HG03378 (cell line): ENCODE results near the gene ETS1.

ENCODE experiments used
- ATAC-seq: cut with Tn5 transposase; IDR thresholded peaks from one replicate; pipeline ENCODE4 v1.9.1; 2021; ENCODE audit warnings: mild to moderate bottlenecking, moderate library complexity; ENCODE audit not compliant: unreplicated experiment

The ETS1 gene

DNA sequence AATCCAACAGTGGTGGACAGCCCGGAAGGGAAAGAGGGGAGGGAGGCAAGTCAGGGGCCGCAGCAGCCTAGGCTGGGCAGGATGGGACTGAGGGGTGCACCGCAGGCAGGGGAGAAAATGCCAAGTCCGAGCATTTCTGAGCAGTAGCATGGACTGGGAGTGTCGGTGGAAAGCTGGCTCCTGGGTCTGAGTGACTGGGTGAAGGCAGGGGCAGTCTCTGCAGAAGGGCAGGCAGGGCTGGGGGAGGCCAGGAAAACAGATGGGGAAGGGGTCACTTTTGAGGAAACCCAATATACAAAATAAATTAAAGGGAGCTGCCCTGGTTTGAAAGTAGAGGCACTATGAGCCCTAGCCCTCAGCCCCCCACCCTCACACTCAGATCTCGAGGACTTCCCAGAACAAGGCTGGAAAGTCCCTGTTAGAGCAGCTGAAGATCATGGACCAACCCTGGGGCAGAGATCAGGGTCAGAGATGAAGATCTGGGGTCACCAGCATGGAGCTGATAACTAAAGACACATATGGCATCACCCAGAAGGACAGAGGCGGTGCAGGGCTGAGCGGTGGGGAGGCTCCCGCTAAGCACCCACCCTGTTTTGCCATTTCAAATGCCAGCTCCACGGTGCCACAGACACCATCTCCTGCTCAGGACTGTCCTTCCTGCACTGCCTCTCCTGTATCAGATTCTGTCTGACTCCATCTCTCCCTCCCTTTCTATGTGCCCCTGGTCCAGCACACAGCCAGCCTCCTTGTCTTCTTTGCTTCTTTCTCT, 32.4 kb upstream of the ETS1 start:
- ATAC-seq = no peak

DNA sequence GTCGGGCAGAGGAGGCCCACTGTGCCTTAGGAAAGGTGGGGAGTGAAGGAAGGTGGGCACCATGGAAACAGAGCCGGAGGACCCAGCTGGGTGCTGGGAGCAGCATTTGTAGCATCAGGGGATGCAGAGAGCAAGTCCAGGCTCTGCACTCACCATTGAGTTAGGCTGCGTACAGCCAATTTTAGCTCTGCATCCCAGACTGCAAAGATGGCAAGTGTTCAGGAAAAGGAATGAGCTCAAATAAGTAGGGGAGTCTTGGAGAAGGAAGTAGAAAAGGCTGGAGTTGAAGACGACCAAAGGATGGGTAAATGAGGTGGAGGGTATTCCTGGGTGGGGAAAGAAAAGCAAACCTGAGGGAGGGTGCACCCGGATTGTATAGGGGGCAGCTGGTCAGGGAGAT, 31.6 kb upstream of the ETS1 start:
- no peak for ATAC-seq

DNA sequence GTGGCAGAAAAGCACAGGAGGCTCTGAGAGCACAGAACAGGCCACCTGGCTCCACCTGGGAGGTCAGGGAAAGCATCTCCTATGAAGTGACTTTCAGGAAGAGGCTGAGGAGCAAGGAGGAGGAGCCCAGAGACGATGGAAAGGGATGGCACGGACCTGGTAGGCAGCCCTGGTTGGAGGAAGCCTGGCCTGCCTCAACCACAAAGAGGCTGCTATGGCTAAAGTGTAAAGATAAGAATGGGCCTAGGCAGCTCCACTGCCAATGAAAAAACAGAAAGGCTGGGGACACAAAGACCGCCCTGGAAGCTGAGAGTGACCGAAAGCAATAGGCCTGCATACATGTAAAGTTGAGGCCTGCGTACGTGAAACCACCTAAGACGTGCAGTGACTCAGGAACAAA, 31.2 kb upstream of the ETS1 start:
- no peak for ATAC-seq

- ATAC-seq = no peak
These were observed 28.8 kb upstream of the ETS1 start for GRCh38 chr11:128616161-128616560.

- ATAC-seq = no peak
These were observed 28.3 kb upstream of the ETS1 start for GRCh38 chr11:128615612-128616011.

GRCh38 chr11:128615076-128615475, 27.7 kb upstream of the ETS1 start:
- no peak for ATAC-seq

- no peak for ATAC-seq
These were observed 26.7 kb upstream of the ETS1 start for GRCh38 chr11:128614026-128614425.

GRCh38 chr11:128613300-128613995, 26.1 kb upstream of the ETS1 start:
- no peak for ATAC-seq

DNA sequence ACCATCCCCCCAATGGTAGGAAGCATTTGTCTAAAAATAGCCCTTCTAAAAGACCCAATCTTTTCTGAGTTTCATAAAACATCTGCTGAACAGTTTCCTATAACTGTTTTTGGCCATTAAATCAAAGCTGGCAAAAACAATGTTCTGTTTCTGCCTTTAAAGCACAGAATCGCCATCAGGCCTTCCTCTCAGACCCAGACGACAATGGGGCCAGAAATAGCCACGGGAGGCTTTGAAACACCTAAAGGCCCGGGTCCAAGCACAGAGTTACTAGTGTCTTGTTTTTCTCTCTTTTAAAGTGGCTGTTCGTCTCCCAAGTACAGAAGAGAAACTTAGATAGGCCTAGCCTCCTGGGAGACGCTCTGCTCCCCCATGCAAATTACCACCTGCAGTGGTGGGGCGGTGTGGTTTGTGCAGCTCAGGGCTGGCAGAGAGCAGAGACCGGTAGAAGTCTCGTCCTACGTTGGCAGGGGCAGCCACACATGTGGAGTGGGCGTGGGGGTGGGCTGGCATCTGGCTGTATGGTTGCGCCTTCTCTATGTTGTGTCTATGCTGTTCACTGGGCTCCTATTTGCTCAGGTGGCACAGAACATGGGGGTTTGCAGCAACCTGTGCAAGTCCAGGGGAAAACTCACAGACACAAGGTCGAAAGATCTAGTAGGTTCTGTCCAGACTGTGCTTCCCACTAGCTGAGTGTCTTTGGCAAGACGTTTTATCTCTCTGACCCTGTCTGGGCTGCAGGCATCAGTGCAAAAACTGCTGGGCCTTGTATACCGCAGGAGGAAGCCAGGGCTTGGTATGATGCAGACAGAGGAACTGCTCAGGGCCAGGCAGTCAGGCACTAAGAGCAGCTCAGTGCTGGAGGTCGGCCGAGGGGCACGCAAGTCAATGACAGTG, 23.6 kb upstream of the ETS1 start:
- peak; percentile 94 for ATAC-seq

DNA sequence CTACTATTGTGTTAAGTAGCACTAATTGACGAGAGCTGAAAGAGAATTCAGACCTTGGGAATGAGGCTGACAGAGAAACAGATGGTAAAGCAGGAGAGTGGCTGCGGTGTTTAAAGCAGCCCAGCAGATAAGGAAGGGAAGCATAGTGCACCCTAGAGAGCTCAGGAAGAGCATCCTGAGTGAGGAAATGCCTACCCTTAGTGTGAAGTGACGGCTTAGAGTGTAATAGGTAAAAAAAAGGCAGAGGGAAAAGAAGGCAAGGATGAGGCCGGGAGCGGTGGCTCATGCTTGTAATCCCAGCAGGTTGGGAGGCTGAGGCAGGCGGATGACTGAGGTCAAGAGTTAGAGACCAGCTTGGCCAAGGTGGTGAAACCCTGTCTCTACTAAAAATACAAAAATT, 22.4 kb upstream of the ETS1 start:
- ATAC-seq = no peak

DNA sequence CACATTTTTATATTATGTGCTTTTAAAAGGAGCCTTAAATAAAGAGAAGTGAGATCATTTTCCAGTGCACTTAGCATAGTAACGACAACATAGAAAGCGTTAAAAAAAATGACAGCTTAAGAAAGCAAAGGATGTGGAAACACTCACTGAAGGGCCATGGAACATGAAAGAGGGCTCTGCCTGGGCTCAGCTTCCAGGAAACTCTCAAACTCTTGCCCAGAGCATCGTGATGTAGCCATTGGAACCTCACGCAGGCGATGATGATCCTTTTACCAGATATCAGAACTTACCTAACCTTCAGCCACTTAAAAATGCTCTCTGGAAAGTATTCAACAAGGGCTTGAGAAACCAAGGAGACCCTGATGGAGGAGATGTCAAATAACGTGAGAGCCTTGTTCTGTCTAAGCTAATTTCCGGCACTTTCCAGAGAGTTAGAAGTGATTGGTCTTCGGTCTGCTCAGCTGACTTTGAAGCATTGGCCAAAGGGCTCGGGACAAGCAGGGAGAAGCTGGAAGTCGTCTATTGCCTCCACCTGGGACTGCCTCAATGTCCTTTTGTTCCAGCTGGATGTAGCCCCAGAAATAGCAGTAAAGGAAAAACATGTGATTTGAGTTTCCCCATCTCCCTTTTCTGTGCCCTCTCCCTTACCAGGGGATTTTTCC, 21.5 kb upstream of the ETS1 start:
- ATAC-seq = no peak

DNA sequence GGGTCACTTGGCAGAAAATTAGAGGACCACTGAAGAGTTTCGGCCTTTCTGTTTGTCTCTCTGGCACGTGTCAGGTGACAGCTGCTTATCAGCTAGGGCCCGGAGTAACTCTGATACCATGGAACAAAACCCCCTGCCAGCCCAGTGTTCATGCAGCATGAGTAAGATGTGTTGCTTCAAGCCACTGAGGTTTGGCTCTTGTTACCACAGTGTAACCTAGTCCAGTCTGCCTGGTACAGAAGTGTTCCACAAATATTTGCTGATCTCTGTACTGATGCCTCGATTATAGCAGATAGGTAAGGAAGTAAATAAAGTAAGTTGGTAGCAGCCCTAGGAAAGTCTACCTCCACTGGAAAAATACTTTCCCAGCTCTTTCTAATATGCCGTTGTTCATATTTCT, 20.5 kb upstream of the ETS1 start:
- ATAC-seq = no peak

DNA sequence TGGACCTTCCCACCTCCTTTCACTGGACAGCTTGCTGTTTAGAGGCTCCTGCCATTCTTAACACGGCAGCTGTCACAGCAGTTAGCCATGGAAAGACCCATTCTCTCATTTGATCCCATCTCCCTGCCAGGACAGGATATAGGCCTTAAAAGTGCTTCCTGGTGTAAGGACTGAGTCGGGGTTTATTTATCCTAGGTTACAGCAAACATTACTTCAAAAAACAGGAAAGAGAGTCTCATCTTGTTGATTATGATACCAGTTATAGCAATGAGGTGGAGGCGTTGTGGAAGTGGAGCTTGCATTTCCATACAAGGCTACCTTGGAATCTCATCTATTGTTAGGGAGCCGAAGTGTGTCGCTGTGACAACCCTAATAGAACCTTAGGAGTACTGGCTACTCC, 17.4 kb upstream of the ETS1 start:
- no peak for ATAC-seq

GRCh38 chr11:128603752-128604414, 16.5 kb upstream of the ETS1 start:
- peak; percentile 61 for ATAC-seq

- no peak for ATAC-seq
These were observed 15.8 kb upstream of the ETS1 start for GRCh38 chr11:128603003-128603696.

GRCh38 chr11:128599729-128600128, 12.4 kb upstream of the ETS1 start:
- ATAC-seq = no peak

- ATAC-seq = no peak
These were observed 11.3 kb upstream of the ETS1 start for GRCh38 chr11:128598506-128599150.

DNA sequence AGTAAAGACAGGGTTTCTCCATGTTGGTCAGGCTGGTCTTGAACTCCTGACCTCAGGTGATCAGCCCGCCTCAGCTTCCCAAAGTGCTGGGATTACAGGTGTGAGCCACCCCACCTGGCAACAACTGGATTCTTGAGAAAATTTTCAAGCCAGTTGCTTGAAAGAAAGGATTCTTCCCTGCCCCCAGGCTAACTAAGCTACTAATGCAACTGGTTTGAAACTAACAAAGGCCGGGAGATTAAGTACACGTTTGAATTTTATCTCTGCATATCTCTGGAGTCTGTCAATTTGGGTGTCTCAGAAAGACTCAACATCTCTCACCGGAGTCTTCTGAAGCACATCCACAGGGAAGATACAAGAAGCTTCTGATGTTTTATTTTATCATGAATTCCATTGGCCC, 10.7 kb upstream of the ETS1 start:
- no peak for ATAC-seq

GRCh38 chr11:128597209-128597608, 9.9 kb upstream of the ETS1 start:
- ATAC-seq = no peak
